ENCODE measurements around the gene RPS15. TPM values are rescaled to one million over a fixed set of nuclear protein-coding genes. Genes with fewer than 3 reads are reported as not detected.

RPS15 gene
- polyA plus RNA-seq, 1 of the 3 experiments (the other 2 are of a cell fraction), result 3,749 TPM

GRCh38 chr19:1471010-1471514 lies 32.9 kb downstream of the RPS15 start (continued):
- TF ChIP-seq FOSL2 (IDR thresholded peaks at IDR 0.05; ENCODE audit: borderline replicate concordance, low read depth) (no peak), ZBTB33 (IDR thresholded peaks at IDR 0.05; ENCODE audit: borderline replicate concordance, low read depth) (no peak), TCF12 (IDR thresholded peaks at IDR 0.05) (no peak), FOXM1 (IDR thresholded peaks at IDR 0.05; ENCODE audit: low read depth) (no peak)

GRCh38 chr19:1471515-1472160 lies 33.4 kb downstream of the RPS15 start:
- no peak for TF ChIP-seq PBX3 (IDR thresholded peaks at IDR 0.05)
- no peak for TF ChIP-seq SMC3 (IDR thresholded peaks at IDR 0.05; ENCODE audit: low read depth, low read length)
- TF ChIP-seq NFIC (IDR thresholded peaks at IDR 0.05; ENCODE audit: borderline replicate concordance), result no peak
- no peak for TF ChIP-seq MEF2A (IDR thresholded peaks at IDR 0.05; ENCODE audit: borderline replicate concordance, low read depth)
- TF ChIP-seq MAX (IDR thresholded peaks at IDR 0.05; ENCODE audit: low read depth), result no peak
- no peak for TF ChIP-seq CHD2 (IDR thresholded peaks at IDR 0.05; ENCODE audit: low read length, partially characterized antibody)
- TF ChIP-seq USF2 (IDR thresholded peaks at IDR 0.05; ENCODE audit: borderline replicate concordance, low read depth, low read length), result no peak
- TF ChIP-seq TEAD4 (IDR thresholded peaks at IDR 0.05; ENCODE audit: borderline replicate concordance, insufficient read depth), result no peak
- no peak for TF ChIP-seq EZH2phosphoT487 (IDR thresholded peaks at IDR 0.05; ENCODE audit: borderline replicate concordance, low read depth)
- TF ChIP-seq, protein P1, sequence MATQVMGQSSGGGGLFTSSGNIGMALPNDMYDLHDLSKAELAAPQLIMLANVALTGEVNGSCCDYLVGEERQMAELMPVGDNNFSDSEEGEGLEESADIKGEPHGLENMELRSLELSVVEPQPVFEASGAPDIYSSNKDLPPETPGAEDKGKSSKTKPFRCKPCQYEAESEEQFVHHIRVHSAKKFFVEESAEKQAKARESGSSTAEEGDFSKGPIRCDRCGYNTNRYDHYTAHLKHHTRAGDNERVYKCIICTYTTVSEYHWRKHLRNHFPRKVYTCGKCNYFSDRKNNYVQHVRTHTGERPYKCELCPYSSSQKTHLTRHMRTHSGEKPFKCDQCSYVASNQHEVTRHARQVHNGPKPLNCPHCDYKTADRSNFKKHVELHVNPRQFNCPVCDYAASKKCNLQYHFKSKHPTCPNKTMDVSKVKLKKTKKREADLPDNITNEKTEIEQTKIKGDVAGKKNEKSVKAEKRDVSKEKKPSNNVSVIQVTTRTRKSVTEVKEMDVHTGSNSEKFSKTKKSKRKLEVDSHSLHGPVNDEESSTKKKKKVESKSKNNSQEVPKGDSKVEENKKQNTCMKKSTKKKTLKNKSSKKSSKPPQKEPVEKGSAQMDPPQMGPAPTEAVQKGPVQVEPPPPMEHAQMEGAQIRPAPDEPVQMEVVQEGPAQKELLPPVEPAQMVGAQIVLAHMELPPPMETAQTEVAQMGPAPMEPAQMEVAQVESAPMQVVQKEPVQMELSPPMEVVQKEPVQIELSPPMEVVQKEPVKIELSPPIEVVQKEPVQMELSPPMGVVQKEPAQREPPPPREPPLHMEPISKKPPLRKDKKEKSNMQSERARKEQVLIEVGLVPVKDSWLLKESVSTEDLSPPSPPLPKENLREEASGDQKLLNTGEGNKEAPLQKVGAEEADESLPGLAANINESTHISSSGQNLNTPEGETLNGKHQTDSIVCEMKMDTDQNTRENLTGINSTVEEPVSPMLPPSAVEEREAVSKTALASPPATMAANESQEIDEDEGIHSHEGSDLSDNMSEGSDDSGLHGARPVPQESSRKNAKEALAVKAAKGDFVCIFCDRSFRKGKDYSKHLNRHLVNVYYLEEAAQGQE (IDR thresholded peaks at IDR 0.05; ENCODE audit: low read depth, low read length), result no peak
- no peak for TF ChIP-seq USF1 (IDR thresholded peaks at IDR 0.05; ENCODE audit: borderline replicate concordance, low read depth)
- ChIA-PET POLR2A (interaction anchor here (0.7 to 1.9 kb wide), 6 partner anchors 10 to 194 kb away, joined by 3 to 5 read pairs (median 3); partner anchors contain the start of gene REEP6), CTCF (interaction anchor here (0.8 to 3.5 kb wide), 6 partner anchors 9 to 192 kb away, joined by 3 to 21 read pairs (median 4); no protein-coding TSS in a partner anchor)
- H3K27ac ChIP-seq (ENCODE audit: low read depth in 2 of 2, low read length in 1 of 2), result peak overlapping the region in 1 of 2 experiments; percentile 14; a peak in 1 of 4 replicates
- no peaks in the 10 kb centered on the region for H3K9me3 ChIP-seq
- H3K27me3 ChIP-seq (ENCODE audit: insufficient read depth), result no peaks in the 10 kb centered on the region
- no peak overlapping the region for H3K4me2 ChIP-seq
- no peak for DNase-seq
- no peak overlapping the region for H3K9ac ChIP-seq
- no peaks in the 10 kb centered on the region for H3F3A ChIP-seq (replicated peaks; ENCODE audit: insufficient read depth)
- WGBS (ENCODE audit: low lambda C conversion rate), result 84% methylated on average over 15 of the region's 24 CpGs
- H3K4me3 ChIP-seq (ENCODE audit: low read depth in 2 of 2, low read length in 1 of 2), result no peak overlapping the region; a peak in 2 of 4 replicates
- H4K20me1 ChIP-seq (ENCODE audit: insufficient read depth), result peaks cover 36% of the 10 kb centered on the region
- H2AFZ ChIP-seq (ENCODE audit: low read depth), result no peak overlapping the region
- H3K36me3 ChIP-seq (replicated peaks in 1 of 2; ENCODE audit: control insufficient read depth in 1 of 2, insufficient read depth in 2 of 2, low read length in 1 of 2), result peaks cover 0 to 27% of the 10 kb centered on the region in 2 experiments
- H3K4me1 ChIP-seq (ENCODE audit: control insufficient read depth in 1 of 2, insufficient read depth in 2 of 2, low read depth in 1 of 2, low read length in 1 of 2), result peaks cover 0 to 14% of the 10 kb centered on the region in 2 experiments; a peak in 1 of 4 replicates
- no peaks in the 10 kb centered on the region for H3K9me2 ChIP-seq
- peaks cover 28% of the 10 kb centered on the region for H3K79me2 ChIP-seq (ENCODE audit: insufficient read depth)

Measured in SK-N-SH (cell line).